Measurements from ENCODE around the gene AATK.

DNA sequence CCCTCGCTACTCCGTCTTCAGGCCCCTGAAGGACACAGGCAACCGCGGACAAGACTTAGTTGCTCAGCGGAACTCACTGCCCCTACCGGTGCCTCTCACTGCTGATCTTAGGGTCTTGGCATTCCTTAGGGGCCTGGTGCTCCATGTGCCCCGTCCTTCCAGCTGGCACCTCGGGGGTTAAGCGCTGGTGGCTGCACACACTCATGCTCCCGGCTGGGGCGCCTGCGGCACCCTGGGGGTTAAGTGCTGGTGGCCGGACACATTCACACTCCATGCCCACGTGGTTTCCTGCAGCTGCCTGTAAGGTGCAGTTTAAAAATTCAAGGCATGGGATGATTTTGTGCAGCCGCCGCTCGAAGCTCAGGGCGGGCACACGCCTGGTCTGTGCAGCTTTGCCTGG lies 86.0 kb downstream of the AATK start:
- TF ChIP-seq GABPA (IDR thresholded peaks at IDR 0.05; ENCODE audit: low read depth, low read length), result no peak
- TF ChIP-seq GABPA (CRISPR knock-in tag; IDR thresholded peaks at IDR 0.05; ENCODE audit: low read depth), result no peak
- TF ChIP-seq TAF1 (CRISPR knock-in tag; IDR thresholded peaks at IDR 0.05), result no peak
- TF ChIP-seq CENPX (CRISPR knock-in tag; IDR thresholded peaks at IDR 0.05), result no peak
- TF ChIP-seq ATF7 (IDR thresholded peaks at IDR 0.05), result no peak
- TF ChIP-seq ATF7 (CRISPR knock-in tag; IDR thresholded peaks at IDR 0.05), result no peak
- no peak for TF ChIP-seq JUND (CRISPR knock-in tag; IDR thresholded peaks at IDR 0.05)
- no peak for TF ChIP-seq CC2D1A (CRISPR knock-in tag; IDR thresholded peaks at IDR 0.05)
- TF ChIP-seq DDIT3 (CRISPR knock-in tag; IDR thresholded peaks at IDR 0.05), result no peak
- no peak for TF ChIP-seq POLR2AphosphoS5 (IDR thresholded peaks at IDR 0.05; ENCODE audit: low read depth, low read length)
- TF ChIP-seq, protein P1, sequence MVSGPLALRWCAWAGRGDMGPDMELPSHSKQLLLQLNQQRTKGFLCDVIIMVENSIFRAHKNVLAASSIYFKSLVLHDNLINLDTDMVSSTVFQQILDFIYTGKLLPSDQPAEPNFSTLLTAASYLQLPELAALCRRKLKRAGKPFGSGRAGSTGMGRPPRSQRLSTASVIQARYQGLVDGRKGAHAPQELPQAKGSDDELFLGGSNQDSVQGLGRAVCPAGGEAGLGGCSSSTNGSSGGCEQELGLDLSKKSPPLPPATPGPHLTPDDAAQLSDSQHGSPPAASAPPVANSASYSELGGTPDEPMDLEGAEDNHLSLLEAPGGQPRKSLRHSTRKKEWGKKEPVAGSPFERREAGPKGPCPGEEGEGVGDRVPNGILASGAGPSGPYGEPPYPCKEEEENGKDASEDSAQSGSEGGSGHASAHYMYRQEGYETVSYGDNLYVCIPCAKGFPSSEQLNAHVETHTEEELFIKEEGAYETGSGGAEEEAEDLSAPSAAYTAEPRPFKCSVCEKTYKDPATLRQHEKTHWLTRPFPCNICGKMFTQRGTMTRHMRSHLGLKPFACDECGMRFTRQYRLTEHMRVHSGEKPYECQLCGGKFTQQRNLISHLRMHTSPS (CRISPR knock-in tag; IDR thresholded peaks at IDR 0.05; ENCODE audit: low read depth), result no peak
- no peak for TF ChIP-seq NFIC (IDR thresholded peaks at IDR 0.05; ENCODE audit: low read length)
- no peak for TF ChIP-seq ATF6 (CRISPR knock-in tag; conservative IDR thresholded peaks at IDR 0.05)
- no peak for TF ChIP-seq CTCF (CRISPR knock-in tag; IDR thresholded peaks at IDR 0.05)

Data from HepG2 (cell line).